GM23338 (cell line): ENCODE data around the gene SORBS1. TPM values are rescaled to one million over a fixed set of nuclear protein-coding genes. Genes with fewer than 3 reads are reported as not detected.

Experiments used
- ATAC-seq: fragments of 200-7000 bp; cut with Tn5 transposase; 3 replicates; pipeline ENCODE4 v1.9.1; 2020
- DNase-seq: peaks from one replicate; pipeline ENCODE4 v3.0.0-alpha.2; 2015; ENCODE audit warnings: low spot score
- H2AFZ ChIP-seq: fragments of 200-600 bp; sonication (generic); 2 replicates; pipeline ENCODE4 v1.8.0; 2016; ENCODE audit warnings: antibody characterized with exemption, mild to moderate bottlenecking, moderate library complexity
- H3F3A ChIP-seq: fragments of 200-600 bp; sonication (generic); replicated peaks from 2 replicates; pipeline ENCODE4 v1.8.0; 2017; ENCODE audit warnings: antibody characterized with exemption, mixed run types, low read depth
- H3K27ac ChIP-seq: fragments of 200-600 bp; sonication (generic); 2 replicates; pipeline ENCODE4 v1.6.1; 2016; ENCODE audit warnings: low read depth
- H3K27me3 ChIP-seq: fragments of 200-600 bp; sonication (generic); 2 replicates; pipeline ENCODE4 v1.8.0; 2016; ENCODE audit warnings: mild to moderate bottlenecking, mixed run types, moderate library complexity; ENCODE audit not compliant: insufficient read depth
- H3K36me3 ChIP-seq: fragments of 200-600 bp; sonication (generic); 2 replicates; pipeline ENCODE4 v1.8.0; 2016; ENCODE audit warnings: mild to moderate bottlenecking; ENCODE audit not compliant: insufficient read depth
- H3K4me1 ChIP-seq: fragments of 200-600 bp; sonication (generic); 2 replicates; pipeline ENCODE4 v1.8.0; 2016; ENCODE audit warnings: mild to moderate bottlenecking, moderate library complexity; ENCODE audit not compliant: insufficient read depth
- H3K4me2 ChIP-seq: fragments of 200-600 bp; sonication (generic); 2 replicates; pipeline ENCODE4 v1.7.1; 2017; ENCODE audit warnings: mixed run types
- H3K4me3 ChIP-seq: fragments of 200-600 bp; sonication (generic); 2 replicates; pipeline ENCODE4 v1.6.1; 2016; ENCODE audit warnings: mixed run types
- H3K79me2 ChIP-seq: fragments of 200-600 bp; sonication (generic); replicated peaks from 2 replicates; pipeline ENCODE4 v1.8.0; 2017; ENCODE audit warnings: mild to moderate bottlenecking; ENCODE audit not compliant: insufficient read depth
- H3K9me2 ChIP-seq: fragments of 200-600 bp; sonication (generic); 2 replicates; pipeline ENCODE4 v1.8.0; 2017; ENCODE audit not compliant: insufficient read depth
- H4K20me1 ChIP-seq: fragments of 200-600 bp; sonication (generic); replicated peaks from 2 replicates; pipeline ENCODE4 v1.8.0; 2017; ENCODE audit warnings: mild to moderate bottlenecking; ENCODE audit not compliant: insufficient read depth
- H3K27ac Mint-ChIP-seq: 2 replicates; pipeline ENCODE4 v1.8.0; 2020; ENCODE audit warnings: inconsistent platforms, mild to moderate bottlenecking, moderate library complexity, mixed read lengths
- H3K27me3 Mint-ChIP-seq: 3 replicates; pipeline ENCODE4 v1.8.0; 2022; ENCODE audit warnings: low read depth, mild to moderate bottlenecking, moderate library complexity, mixed read lengths, inconsistent platforms; ENCODE audit not compliant: insufficient read depth, poor library complexity
- H3K36me3 Mint-ChIP-seq: 3 replicates; pipeline ENCODE4 v1.8.0; 2021; ENCODE audit warnings: low read depth, mild to moderate bottlenecking, inconsistent platforms, moderate library complexity, mixed read lengths
- H3K4me1 Mint-ChIP-seq: 3 replicates; pipeline ENCODE4 v1.8.0; 2020; ENCODE audit warnings: mild to moderate bottlenecking, inconsistent platforms, mixed read lengths
- H3K4me3 Mint-ChIP-seq: 3 replicates; pipeline ENCODE4 v1.8.0; 2021; ENCODE audit warnings: moderate library complexity, mild to moderate bottlenecking, inconsistent platforms, mixed read lengths
- H3K9me3 Mint-ChIP-seq: 3 replicates; pipeline ENCODE4 v1.8.0; 2020; ENCODE audit warnings: moderate library complexity, mild to moderate bottlenecking, inconsistent platforms, mixed read lengths
- EZH2phosphoT487 ChIP-seq: fragments of 200-600 bp; sonication (generic); IDR thresholded peaks from one replicate; pipeline ENCODE4 v1.8.1; 2018; ENCODE audit warnings: antibody characterized with exemption; ENCODE audit not compliant: unreplicated experiment
- JUNB ChIP-seq: IDR thresholded peaks from one replicate; pipeline ENCODE4 v1.6.1; 2016; ENCODE audit warnings: antibody characterized with exemption; ENCODE audit not compliant: unreplicated experiment
- NANOG ChIP-seq: IDR thresholded peaks from 2 replicates; pipeline ENCODE4 v1.6.1; 2016; ENCODE audit warnings: antibody characterized with exemption, borderline replicate concordance
- POLR2AphosphoS5 ChIP-seq: IDR thresholded peaks from 2 replicates; pipeline ENCODE4 v1.6.1; 2016; ENCODE audit warnings: antibody characterized with exemption, low read depth
- STAT1 ChIP-seq: IDR thresholded peaks from one replicate; pipeline ENCODE4 v1.6.1; 2016; ENCODE audit warnings: antibody characterized with exemption; ENCODE audit not compliant: unreplicated experiment
- ZNF114 ChIP-seq: fragments of 250-450 bp; sonication (Bioruptor Pico); IDR thresholded peaks from 2 replicates; pipeline ENCODE4 v1.5.0; 2020; ENCODE audit warnings: mild to moderate bottlenecking, moderate library complexity
- ZNF331 ChIP-seq: fragments of 250-450 bp; sonication (Bioruptor Pico); IDR thresholded peaks from 2 replicates; pipeline ENCODE4 v1.5.0; 2020; ENCODE audit warnings: low read depth, mild to moderate bottlenecking, moderate library complexity
- polyA plus RNA-seq: library from polyadenylated mRNA; unstranded; fragments of >200 nt; fragmentation: Nextera tagmentation; extraction: Ambion mirVana; gene quantifications from 2 replicates; pipeline ENCODE4 v1.2.1, GENCODE V29; 2016
- total RNA-seq: library from RNA; depleted of rRNA; stranded (reverse); fragments of >200 nt; shearing (Covaris generic); gene quantifications from 2 replicates; pipeline ENCODE4 v1.2.3, GENCODE V29; 2014
- TF ChIP-seq, protein P1 (sequence below): fragments of 250-450 bp; sonication (Bioruptor Pico); IDR thresholded peaks from 2 replicates; pipeline ENCODE4 v1.5.0; 2020; ENCODE audit warnings: mild to moderate bottlenecking, moderate library complexity
- TF ChIP-seq, protein P2 (sequence below): IDR thresholded peaks from 2 replicates; pipeline ENCODE4 v1.6.1; 2016; ENCODE audit warnings: antibody characterized with exemption
- TF ChIP-seq, protein P3 (sequence below), 2 experiments: fragments of 200-600 bp in 1 of 2; sonication (generic) in 1 of 2; conservative IDR thresholded peaks; 2 replicates each; pipeline versions ENCODE4 v1.5.1 to v1.6.1; 2016 to 2017; ENCODE audit warnings: antibody characterized with exemption in 2 of 2, low read depth in 2 of 2, mild to moderate bottlenecking in 2 of 2, moderate library complexity in 1 of 2
- TF ChIP-seq, protein P4 (sequence below): IDR thresholded peaks from one replicate; pipeline ENCODE4 v1.6.1; 2018; ENCODE audit warnings: antibody characterized with exemption; ENCODE audit not compliant: unreplicated experiment

The SORBS1 gene
- total and polyA plus RNA-seq, 2 experiments from 2014 or later, result 47.7 to 51.5 TPM

DNA sequence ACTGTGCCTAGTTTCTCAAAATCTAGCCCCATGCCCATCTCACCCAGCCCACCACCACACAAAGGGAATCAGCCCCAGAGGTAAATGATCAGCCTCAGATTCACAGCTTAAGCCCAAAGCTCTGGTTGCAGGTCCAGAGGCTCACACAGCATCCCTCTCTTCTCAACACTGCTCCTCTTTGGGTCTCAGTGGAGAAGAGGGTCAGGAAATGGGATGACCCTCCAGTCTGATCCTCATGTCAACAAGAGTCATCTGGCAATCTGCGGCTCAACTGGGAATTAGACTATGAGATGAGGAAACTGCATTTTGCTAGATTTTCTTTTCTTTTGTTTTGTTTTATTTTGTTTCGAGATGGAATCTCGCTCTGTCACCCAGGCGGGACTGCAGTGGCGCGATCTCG lies 144.2 kb downstream of the SORBS1 start (continued):
- TF ChIP-seq, protein P1, sequence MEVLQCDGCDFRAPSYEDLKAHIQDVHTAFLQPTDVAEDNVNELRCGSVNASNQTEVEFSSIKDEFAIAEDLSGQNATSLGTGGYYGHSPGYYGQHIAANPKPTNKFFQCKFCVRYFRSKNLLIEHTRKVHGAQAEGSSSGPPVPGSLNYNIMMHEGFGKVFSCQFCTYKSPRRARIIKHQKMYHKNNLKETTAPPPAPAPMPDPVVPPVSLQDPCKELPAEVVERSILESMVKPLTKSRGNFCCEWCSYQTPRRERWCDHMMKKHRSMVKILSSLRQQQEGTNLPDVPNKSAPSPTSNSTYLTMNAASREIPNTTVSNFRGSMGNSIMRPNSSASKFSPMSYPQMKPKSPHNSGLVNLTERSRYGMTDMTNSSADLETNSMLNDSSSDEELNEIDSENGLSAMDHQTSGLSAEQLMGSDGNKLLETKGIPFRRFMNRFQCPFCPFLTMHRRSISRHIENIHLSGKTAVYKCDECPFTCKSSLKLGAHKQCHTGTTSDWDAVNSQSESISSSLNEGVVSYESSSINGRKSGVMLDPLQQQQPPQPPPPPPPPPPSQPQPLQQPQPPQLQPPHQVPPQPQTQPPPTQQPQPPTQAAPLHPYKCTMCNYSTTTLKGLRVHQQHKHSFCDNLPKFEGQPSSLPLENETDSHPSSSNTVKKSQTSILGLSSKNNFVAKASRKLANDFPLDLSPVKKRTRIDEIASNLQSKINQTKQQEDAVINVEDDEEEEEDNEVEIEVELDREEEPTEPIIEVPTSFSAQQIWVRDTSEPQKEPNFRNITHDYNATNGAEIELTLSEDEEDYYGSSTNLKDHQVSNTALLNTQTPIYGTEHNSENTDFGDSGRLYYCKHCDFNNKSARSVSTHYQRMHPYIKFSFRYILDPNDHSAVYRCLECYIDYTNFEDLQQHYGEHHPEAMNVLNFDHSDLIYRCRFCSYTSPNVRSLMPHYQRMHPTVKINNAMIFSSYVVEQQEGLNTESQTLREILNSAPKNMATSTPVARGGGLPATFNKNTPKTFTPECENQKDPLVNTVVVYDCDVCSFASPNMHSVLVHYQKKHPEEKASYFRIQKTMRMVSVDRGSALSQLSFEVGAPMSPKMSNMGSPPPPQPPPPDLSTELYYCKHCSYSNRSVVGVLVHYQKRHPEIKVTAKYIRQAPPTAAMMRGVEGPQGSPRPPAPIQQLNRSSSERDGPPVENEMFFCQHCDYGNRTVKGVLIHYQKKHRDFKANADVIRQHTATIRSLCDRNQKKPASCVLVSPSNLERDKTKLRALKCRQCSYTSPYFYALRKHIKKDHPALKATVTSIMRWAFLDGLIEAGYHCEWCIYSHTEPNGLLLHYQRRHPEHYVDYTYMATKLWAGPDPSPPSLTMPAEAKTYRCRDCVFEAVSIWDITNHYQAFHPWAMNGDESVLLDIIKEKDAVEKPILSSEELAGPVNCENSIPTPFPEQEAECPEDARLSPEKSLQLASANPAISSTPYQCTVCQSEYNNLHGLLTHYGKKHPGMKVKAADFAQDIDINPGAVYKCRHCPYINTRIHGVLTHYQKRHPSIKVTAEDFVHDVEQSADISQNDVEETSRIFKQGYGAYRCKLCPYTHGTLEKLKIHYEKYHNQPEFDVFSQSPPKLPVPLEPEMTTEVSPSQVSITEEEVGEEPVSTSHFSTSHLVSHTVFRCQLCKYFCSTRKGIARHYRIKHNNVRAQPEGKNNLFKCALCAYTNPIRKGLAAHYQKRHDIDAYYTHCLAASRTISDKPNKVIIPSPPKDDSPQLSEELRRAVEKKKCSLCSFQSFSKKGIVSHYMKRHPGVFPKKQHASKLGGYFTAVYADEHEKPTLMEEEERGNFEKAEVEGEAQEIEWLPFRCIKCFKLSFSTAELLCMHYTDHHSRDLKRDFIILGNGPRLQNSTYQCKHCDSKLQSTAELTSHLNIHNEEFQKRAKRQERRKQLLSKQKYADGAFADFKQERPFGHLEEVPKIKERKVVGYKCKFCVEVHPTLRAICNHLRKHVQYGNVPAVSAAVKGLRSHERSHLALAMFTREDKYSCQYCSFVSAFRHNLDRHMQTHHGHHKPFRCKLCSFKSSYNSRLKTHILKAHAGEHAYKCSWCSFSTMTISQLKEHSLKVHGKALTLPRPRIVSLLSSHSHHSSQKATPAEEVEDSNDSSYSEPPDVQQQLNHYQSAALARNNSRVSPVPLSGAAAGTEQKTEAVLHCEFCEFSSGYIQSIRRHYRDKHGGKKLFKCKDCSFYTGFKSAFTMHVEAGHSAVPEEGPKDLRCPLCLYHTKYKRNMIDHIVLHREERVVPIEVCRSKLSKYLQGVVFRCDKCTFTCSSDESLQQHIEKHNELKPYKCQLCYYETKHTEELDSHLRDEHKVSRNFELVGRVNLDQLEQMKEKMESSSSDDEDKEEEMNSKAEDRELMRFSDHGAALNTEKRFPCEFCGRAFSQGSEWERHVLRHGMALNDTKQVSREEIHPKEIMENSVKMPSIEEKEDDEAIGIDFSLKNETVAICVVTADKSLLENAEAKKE (CRISPR knock-in tag), result no peak
- TF ChIP-seq EZH2phosphoT487, result no peak
- TF ChIP-seq NANOG, result no peak
- no peak for TF ChIP-seq POLR2AphosphoS5

DNA sequence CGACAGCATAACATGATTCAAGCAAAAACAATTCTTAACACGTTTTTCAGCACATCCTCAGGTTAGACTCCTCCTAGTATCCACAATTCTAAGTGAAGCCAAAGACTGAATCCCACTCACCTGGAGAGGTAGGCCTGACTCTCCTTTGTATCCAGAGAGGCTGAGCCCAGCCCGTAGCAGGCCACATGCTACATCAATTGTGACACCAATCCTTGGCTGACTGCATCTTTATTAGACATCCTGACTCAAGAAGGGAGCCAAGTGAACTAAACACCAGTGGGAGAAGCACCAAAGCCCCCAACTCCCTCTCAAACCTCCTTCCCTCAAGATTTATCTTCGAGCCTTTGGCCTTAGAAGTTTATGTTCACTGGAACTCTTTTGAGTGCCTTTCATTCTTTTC lies 144.9 kb downstream of the SORBS1 start:
- Histone ChIP-seq H3K4me2 (no peak overlapping the region), H3K27ac (peak overlapping the region; percentile 21; the same call in 1 of the 2 replicates), H3K4me1 (peaks cover 16% of the 10 kb centered on the region), H3K9me2 (no peaks in the 10 kb centered on the region), H3K79me2 (no peaks in the 10 kb centered on the region), H3K36me3 (no peaks in the 10 kb centered on the region), H3F3A (no peaks in the 10 kb centered on the region), H3K27me3 (no peaks in the 10 kb centered on the region), H2AFZ (no peak overlapping the region), H4K20me1 (no peaks in the 10 kb centered on the region), H3K4me3 (no peak overlapping the region)
- ATAC-seq (peak; percentile 16; the same call in 2 of the 3 replicates), DNase-seq (no peak)
- H3K4me3 Mint-ChIP-seq, result no peak overlapping the region
- peaks cover 4% of the 10 kb centered on the region; the same call in 1 of the 3 replicates for H3K36me3 Mint-ChIP-seq
- H3K27ac Mint-ChIP-seq, result peak overlapping the region; percentile 23; the same call in 1 of the 2 replicates
- no peaks in the 10 kb centered on the region for H3K9me3 Mint-ChIP-seq
- peaks cover 6% of the 10 kb centered on the region for H3K27me3 Mint-ChIP-seq
- peaks cover 35% of the 10 kb centered on the region for H3K4me1 Mint-ChIP-seq
- TF ChIP-seq, protein P2, sequence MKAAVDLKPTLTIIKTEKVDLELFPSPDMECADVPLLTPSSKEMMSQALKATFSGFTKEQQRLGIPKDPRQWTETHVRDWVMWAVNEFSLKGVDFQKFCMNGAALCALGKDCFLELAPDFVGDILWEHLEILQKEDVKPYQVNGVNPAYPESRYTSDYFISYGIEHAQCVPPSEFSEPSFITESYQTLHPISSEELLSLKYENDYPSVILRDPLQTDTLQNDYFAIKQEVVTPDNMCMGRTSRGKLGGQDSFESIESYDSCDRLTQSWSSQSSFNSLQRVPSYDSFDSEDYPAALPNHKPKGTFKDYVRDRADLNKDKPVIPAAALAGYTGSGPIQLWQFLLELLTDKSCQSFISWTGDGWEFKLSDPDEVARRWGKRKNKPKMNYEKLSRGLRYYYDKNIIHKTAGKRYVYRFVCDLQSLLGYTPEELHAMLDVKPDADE, result no peak
- TF ChIP-seq JUNB (no peak), ZNF331 (CRISPR knock-in tag) (no peak), NANOG (no peak), POLR2AphosphoS5 (no peak), ZNF114 (CRISPR knock-in tag) (no peak), STAT1 (no peak)
- TF ChIP-seq, protein P3, sequence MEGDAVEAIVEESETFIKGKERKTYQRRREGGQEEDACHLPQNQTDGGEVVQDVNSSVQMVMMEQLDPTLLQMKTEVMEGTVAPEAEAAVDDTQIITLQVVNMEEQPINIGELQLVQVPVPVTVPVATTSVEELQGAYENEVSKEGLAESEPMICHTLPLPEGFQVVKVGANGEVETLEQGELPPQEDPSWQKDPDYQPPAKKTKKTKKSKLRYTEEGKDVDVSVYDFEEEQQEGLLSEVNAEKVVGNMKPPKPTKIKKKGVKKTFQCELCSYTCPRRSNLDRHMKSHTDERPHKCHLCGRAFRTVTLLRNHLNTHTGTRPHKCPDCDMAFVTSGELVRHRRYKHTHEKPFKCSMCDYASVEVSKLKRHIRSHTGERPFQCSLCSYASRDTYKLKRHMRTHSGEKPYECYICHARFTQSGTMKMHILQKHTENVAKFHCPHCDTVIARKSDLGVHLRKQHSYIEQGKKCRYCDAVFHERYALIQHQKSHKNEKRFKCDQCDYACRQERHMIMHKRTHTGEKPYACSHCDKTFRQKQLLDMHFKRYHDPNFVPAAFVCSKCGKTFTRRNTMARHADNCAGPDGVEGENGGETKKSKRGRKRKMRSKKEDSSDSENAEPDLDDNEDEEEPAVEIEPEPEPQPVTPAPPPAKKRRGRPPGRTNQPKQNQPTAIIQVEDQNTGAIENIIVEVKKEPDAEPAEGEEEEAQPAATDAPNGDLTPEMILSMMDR (conservative IDR thresholded peaks at IDR 0.05; ENCODE audit: low read depth in 2 of 2), result no peak
- TF ChIP-seq, protein P4, sequence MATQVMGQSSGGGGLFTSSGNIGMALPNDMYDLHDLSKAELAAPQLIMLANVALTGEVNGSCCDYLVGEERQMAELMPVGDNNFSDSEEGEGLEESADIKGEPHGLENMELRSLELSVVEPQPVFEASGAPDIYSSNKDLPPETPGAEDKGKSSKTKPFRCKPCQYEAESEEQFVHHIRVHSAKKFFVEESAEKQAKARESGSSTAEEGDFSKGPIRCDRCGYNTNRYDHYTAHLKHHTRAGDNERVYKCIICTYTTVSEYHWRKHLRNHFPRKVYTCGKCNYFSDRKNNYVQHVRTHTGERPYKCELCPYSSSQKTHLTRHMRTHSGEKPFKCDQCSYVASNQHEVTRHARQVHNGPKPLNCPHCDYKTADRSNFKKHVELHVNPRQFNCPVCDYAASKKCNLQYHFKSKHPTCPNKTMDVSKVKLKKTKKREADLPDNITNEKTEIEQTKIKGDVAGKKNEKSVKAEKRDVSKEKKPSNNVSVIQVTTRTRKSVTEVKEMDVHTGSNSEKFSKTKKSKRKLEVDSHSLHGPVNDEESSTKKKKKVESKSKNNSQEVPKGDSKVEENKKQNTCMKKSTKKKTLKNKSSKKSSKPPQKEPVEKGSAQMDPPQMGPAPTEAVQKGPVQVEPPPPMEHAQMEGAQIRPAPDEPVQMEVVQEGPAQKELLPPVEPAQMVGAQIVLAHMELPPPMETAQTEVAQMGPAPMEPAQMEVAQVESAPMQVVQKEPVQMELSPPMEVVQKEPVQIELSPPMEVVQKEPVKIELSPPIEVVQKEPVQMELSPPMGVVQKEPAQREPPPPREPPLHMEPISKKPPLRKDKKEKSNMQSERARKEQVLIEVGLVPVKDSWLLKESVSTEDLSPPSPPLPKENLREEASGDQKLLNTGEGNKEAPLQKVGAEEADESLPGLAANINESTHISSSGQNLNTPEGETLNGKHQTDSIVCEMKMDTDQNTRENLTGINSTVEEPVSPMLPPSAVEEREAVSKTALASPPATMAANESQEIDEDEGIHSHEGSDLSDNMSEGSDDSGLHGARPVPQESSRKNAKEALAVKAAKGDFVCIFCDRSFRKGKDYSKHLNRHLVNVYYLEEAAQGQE, result no peak
